Ishikawa (cell line): ENCODE data around the gene ANKRD11.

Experiments used
- CEBPB ChIP-seq: IDR thresholded peaks from 2 replicates; pipeline ENCODE4 v1.6.1; 2012
- CREB1 ChIP-seq: IDR thresholded peaks from 2 replicates; pipeline ENCODE4 v1.6.1; 2012; ENCODE audit warnings: low read depth
- EP300 ChIP-seq: IDR thresholded peaks from 2 replicates; pipeline ENCODE4 v1.6.1; 2012; ENCODE audit warnings: borderline replicate concordance
- FOXM1 ChIP-seq: IDR thresholded peaks from 2 replicates; pipeline ENCODE4 v1.6.1; 2012; ENCODE audit warnings: low read depth, borderline replicate concordance
- RAD21 ChIP-seq: IDR thresholded peaks from 2 replicates; pipeline ENCODE4 v1.6.1; 2012; ENCODE audit warnings: low read depth
- TAF1 ChIP-seq: IDR thresholded peaks from 2 replicates; pipeline ENCODE4 v1.6.1; 2012; ENCODE audit warnings: low read depth, mild to moderate bottlenecking
- USF1 ChIP-seq: IDR thresholded peaks from 2 replicates; pipeline ENCODE4 v1.6.1; 2012
- YY1 ChIP-seq: IDR thresholded peaks from 2 replicates; pipeline ENCODE4 v1.6.1; 2012; ENCODE audit warnings: low read depth
- TF ChIP-seq, protein P1 (sequence below): IDR thresholded peaks from 2 replicates; pipeline ENCODE4 v1.6.1; 2012; ENCODE audit warnings: low read depth, mild to moderate bottlenecking

DNA sequence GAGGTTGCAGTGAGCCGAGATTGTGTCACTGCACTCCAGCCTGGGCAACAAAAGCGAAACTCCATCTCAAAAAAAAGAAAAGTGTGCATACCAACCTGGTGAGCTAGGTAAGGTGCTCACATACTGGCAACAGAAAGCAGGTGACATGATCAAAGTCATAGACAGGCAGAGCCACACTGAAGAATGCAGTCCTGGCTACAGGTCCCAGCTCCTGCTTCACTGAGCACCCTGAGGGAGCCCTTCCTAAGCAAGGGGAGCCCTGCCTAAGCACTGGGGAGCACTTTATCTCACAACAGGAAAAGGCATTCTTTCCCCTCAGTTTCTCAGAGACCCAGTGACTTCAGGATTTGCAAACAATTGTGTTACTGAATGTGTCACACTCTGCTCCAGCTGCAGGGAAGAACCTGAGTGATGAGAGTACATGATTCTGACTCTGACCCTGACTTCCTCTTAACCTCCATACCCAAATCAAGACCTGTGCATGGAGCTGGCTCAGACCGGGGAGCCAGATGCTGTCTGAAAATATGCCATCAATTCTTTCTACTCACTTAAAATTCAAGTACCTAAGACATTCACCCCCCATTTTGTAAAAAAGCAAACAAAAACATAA, 40.5 kb downstream of the ANKRD11 start:
- no peak for TF ChIP-seq EP300
- no peak for TF ChIP-seq TAF1
- no peak for TF ChIP-seq RAD21
- TF ChIP-seq USF1, result no peak
- no peak for TF ChIP-seq YY1
- TF ChIP-seq, protein P1, sequence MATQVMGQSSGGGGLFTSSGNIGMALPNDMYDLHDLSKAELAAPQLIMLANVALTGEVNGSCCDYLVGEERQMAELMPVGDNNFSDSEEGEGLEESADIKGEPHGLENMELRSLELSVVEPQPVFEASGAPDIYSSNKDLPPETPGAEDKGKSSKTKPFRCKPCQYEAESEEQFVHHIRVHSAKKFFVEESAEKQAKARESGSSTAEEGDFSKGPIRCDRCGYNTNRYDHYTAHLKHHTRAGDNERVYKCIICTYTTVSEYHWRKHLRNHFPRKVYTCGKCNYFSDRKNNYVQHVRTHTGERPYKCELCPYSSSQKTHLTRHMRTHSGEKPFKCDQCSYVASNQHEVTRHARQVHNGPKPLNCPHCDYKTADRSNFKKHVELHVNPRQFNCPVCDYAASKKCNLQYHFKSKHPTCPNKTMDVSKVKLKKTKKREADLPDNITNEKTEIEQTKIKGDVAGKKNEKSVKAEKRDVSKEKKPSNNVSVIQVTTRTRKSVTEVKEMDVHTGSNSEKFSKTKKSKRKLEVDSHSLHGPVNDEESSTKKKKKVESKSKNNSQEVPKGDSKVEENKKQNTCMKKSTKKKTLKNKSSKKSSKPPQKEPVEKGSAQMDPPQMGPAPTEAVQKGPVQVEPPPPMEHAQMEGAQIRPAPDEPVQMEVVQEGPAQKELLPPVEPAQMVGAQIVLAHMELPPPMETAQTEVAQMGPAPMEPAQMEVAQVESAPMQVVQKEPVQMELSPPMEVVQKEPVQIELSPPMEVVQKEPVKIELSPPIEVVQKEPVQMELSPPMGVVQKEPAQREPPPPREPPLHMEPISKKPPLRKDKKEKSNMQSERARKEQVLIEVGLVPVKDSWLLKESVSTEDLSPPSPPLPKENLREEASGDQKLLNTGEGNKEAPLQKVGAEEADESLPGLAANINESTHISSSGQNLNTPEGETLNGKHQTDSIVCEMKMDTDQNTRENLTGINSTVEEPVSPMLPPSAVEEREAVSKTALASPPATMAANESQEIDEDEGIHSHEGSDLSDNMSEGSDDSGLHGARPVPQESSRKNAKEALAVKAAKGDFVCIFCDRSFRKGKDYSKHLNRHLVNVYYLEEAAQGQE, result no peak
- no peak for TF ChIP-seq CEBPB
- TF ChIP-seq FOXM1, result no peak
- TF ChIP-seq CREB1, result no peak
